HG02970 (cell line): ENCODE measurements around the gene SMPD3.

Experiments used
- ATAC-seq: cut with Tn5 transposase; IDR thresholded peaks from one replicate; pipeline ENCODE4 v1.9.1; 2021; ENCODE audit warnings: mild to moderate bottlenecking, moderate library complexity, moderate number of reproducible peaks; ENCODE audit not compliant: unreplicated experiment, low FRiP score

Gene SMPD3

GRCh38 chr16:68408967-68409366, 39.3 kb downstream of the SMPD3 start:
- ATAC-seq = no peak

DNA sequence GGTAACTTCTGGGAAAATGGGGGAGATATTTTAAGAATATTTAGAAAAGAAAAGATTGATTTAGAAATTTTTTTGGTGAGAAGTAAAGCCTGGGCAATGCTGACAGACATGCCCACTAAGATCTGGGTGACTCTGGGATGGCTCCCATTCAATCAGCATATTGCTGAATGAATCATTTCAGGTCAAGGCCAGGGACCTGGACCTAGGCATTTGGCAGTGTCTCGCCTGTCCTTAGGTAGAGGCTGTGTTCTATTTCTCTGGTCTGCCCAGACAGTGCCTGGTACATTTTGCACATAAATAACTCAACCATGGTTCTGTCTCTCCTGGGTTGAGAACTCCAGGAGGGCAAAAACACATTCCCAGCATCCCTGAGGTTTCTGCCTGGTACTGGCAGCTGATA, 39.9 kb downstream of the SMPD3 start:
- no peak for ATAC-seq

DNA sequence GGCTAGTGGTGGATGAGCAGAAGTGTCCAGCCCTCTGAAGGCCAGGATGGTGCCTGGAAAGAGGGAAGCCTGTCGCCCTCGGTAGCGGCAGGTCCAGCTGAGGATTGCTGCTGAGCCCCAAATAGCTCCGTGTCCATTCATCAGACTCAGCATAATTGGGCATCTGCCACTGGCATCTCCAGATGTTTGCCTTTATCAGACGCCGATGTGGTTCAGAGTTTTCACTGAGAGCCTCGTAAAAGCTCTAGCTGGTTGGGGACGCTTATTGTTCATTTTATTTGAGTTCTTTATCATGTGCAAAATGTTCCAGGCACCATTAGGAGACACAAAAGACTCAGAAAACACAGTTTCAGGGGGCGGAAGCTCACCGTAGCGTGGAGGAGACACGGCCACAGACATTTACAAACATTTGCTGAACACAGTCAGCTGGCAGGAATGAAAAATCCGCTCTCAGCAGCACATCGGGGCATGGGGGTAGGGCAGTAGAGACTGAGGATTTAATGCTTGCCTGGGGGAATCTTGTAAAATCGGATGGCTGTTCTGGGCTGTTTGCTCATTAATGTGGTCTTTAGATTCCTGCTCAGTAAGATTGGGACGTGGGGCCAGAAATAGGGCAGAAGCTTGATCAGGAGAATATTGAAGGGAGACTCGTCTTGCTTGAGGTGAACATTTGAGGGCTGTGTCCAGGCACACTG, 41.7 kb downstream of the SMPD3 start:
- ATAC-seq = no peak

DNA sequence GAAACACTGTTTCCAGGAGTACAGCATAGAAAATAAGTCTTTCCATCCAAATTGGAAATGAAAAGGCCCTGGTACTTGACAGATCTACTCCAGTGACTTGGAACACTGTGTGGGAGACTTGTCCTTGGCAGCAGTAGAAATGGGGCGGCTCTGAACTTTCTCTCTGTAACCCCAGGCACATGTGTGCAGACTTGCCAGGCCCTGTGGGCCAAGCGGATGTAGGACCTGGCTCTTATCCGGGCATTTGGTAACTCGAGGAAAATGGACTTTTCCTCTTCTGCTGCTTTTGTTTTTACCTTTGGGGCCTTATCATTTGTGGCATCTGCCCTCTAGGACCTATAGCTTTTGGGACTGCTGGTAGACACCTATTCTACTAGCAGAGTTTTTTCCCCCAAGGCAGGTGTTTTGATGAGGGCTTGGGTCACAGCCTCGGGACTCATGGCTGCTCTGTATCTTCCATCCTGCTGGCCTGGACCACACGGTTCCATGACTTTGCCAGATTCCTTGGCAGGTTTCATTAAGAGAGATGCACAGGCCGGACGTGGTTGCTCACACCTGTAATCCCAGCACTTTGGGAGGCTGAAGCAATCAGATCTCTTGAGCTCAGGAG, 43.5 kb downstream of the SMPD3 start:
- no peak for ATAC-seq

GRCh38 chr16:68403704-68404103, 44.6 kb downstream of the SMPD3 start:
- no peak for ATAC-seq

DNA sequence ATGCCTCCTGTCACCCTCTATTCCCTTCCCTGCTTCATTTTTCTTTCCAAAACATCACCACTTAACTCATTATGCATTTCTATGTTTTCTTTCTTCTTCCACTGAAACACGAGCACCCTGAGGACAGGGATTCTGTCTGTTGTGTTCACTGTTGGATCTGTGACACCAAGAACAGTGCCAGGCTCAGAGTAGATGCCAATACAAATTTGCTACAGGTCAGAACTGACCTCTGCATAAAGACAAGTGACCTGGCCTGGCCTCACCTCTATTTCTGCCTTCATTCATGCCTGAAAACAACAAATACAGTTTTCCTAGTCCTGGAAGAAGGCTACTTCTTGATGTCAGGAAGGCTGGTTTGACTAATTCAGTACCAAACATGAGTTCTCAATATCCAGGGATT, 45.1 kb downstream of the SMPD3 start:
- ATAC-seq = no peak

GRCh38 chr16:68402748-68403040, 45.6 kb downstream of the SMPD3 start:
- no peak for ATAC-seq

DNA sequence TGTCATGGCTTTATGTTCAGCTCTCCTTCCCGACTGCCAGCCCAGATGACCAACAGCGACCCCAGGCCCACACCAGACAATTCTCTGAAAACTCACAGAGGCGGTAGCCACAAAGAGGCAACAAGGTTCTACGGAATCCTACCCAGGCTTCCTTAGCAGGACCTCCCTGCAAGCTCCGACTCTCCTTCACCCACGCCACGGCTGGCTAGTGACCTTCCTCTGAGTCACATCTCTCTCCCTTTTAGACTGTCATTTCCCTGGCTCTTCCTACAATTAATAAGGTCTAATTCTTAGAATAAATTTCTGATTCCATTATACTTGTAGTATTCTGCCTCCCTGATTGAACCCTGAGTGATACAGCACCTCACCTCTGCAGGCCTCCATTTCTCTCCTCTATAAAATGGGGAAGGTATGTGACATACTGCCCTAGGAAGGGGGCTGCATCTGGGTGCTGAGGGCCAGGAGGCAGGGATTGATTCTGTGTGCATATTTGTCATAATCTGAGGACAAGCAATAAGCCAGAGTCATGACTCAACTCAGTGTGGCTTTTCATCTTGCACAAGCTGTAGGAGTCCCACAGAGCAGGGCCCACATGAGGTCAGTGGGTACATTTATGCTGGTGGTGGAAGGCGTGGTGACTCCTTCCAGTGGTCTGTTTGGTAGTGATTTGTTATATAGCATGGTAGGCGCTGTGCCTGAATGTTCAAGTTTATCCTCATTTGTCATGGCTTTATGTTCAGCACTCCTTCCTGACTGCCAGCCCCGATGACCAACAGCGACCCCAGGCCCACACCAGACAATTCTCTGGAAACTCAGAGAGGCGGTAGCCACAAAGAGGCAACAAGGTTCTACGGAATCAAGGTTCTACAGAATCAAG, 46.2 kb downstream of the SMPD3 start:
- ATAC-seq = no peak

- no peak for ATAC-seq
Measured at GRCh38 chr16:68400924-68401460, 47.3 kb downstream of the SMPD3 start.

GRCh38 chr16:68400083-68400923, 48.0 kb downstream of the SMPD3 start:
- no peak for ATAC-seq

GRCh38 chr16:68399456-68399855, 48.9 kb downstream of the SMPD3 start:
- ATAC-seq = no peak

GRCh38 chr16:68397710-68398201, 50.6 kb downstream of the SMPD3 start:
- no peak for ATAC-seq

- ATAC-seq = no peak
Measured at GRCh38 chr16:68396481-68396880, 51.8 kb downstream of the SMPD3 start.

- no peak for ATAC-seq
Measured at GRCh38 chr16:68395815-68396214, 52.5 kb downstream of the SMPD3 start.

DNA sequence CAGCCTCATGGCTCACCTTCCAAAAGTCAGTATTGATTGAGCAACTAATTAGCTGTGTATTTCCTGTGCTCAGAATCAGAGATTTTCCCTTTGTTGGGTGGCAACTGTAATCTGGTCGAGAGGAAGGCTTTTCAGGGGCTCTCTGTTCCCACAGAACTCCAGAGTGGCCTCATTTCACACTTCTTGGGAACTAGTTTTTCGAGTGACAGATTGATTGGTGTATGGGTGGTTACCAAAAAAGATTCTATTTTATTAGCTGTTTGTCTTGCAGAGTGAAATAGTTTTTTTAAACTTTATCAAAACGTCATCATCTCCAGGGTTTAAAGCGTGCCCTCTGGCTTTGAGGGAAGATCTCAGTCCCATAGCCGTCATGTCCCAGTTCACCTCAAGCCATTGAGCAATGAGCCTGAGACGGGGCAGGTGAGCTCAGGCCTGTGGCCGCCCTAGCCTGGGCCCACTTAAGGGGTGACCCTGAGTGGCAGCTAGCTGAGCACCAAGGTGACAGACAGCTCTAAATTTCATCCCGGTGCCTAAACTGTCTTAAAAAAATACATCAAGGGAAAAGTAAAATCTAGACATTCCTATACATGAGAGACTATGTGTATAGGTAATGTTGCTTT, 53.0 kb downstream of the SMPD3 start:
- no peak for ATAC-seq

DNA sequence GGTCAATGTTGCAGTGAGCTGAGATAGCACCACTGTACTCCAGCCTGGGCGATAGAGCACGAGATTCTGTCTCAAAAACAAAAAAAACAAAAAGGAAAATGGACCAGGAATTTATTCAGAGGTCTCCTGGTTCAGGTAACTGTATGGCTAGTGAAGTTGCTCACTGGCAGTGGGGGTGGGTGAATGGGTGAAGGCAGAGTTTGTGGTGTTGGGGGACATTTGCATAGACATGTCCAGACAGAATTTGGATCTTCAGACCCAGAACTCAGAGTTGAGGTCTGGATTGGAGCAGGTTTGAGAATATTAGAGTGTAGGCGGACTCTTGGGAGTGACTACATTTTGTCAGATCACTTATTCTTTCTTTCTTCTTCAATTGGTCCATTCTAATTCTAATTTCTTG, 55.0 kb downstream of the SMPD3 start:
- no peak for ATAC-seq

DNA sequence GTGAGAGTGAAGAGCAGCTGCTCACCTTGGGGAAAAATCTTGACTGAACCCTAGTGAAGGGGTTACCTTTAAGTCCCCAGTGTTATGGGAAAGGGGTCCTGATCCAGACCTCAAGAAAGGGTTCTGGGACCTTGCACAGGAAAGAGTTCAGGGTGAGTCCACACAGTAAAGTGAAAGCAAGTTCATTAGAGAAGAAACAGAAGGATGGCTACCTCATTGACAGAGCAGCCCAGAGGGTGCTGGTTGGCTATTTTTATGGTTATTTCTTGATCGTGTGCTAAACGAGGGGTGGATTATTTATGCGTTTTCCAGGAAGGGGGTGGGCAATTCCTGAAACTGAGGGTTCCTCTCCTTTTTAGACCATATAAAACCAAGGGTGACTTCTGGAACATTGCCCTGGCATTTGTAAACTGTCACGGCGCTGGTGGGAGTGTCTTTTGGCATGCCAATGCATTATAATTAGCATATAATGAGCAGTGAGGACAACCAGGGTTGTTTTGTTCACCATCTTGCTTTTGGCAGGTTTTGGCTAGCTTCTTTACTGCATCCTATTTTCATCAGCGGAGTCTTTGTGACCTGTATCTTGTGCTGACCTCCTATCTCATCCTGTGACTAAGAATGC, 58.4 kb downstream of the SMPD3 start:
- ATAC-seq = no peak

DNA sequence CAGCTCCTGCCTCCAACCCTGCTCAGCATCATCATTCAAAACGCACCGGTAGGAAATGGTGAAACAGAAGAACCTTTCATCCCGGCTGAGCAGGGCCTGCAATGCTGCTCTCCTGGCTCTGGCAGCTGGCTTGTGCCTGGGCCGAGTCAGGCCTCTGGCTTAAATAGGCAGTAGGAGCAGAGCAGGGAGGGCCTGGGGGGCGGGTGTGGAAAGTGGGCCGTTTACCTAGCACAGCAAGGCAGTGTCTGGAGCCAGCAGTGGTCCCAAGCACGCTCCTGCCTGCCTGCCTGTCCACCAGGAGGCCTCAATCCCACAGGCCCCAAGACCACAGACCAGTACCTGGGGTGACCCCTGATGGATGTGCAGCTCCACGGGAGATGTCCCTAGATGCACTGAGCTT, 59.3 kb downstream of the SMPD3 start:
- no peak for ATAC-seq

- no peak for ATAC-seq
Measured at GRCh38 chr16:68388124-68388523, 60.2 kb downstream of the SMPD3 start.
